Lung microvascular endothelial cell (primary cell): Measurements from ENCODE around the gene SYCE1. TPM values are rescaled to one million over a fixed set of nuclear protein-coding genes. Genes with fewer than 3 reads are reported as not detected.
A peak's percentile ranks its signal among the peaks of the same experiment; 100 is the strongest.
"Not testable (repeated sequence)": the region's sequence is repeated elsewhere in the genome, so short reads cannot be mapped to it uniquely, and the experiment has no call there.

Experiments used
- DNase-seq, 2 donors: peaks; one replicate each; pipeline versions ENCODE4 v3.0.0 to v3.0.0-alpha.2; 2010; ENCODE audit warnings: low read depth in 2 of 2
- total RNA-seq: library from RNA; depleted of rRNA; stranded (reverse); fragments of >200 nt; gene quantifications from 2 replicates; pipeline ENCODE4 v1.2.1, GENCODE V29; 2014

The SYCE1 gene
- total RNA-seq, 1 donor from 2014 or later, result not detected

DNA sequence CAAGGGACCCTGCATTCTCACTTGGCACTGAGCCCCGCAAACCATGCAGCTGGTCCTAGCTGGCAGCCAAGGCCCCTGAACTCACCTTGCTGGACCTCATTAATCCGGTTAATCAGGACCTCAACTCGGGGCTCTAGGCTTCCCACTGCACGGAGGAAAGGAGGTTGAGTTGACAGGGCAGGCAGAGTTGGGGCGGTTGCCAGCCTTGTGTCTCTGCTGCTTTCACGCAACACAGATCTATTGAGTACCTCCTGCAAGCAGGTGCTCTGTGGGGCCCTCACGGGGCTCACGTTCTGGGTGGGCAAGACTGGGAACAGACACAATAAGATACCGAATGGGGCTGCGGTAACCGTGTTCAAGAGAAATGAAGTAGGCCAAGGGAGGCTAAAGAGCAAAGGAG, 6.2 kb downstream of the SYCE1 start:
- no peak for DNase-seq

DNA sequence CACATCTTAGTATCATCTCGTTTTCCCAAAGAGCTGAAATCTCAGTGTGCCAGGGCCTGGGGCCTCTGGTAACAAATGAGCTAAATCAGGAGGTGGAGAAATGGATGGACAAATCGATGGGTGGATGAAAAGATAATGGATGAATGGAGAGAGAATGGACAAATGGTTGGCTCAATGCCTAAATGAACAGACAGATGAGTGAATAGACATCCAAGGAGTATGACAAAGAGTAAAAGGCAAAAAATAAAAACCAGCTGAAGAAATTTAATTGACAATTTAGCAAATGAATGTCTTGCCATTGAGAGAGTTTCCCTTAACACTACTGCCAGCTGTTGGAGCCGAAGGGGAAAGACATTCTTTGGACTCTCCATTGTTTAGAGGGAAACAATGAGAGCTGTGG, 8.0 kb downstream of the SYCE1 start:
- peak; percentile 14 to 43 for DNase-seq

DNA sequence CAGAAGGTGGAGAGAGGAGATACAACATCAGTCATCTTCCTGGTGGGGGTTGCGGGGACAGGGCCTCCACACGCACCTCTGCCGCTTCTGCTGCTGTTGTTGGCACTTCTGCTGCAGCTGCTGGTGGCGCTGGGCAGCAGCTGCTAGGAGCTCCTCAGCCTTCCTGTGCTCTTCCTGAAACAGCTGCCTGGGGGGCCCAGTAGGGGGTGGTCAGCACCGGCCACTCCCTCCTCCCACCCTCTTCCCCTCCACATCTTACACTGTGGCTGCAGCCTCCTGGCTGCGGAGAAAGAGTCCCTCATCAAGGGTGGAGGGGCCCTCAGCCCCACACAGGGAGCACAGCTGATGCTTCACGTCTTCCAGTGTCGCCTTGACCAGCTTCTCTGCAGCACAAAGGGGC, 9.9 kb downstream of the SYCE1 start:
- no peak for DNase-seq

DNA sequence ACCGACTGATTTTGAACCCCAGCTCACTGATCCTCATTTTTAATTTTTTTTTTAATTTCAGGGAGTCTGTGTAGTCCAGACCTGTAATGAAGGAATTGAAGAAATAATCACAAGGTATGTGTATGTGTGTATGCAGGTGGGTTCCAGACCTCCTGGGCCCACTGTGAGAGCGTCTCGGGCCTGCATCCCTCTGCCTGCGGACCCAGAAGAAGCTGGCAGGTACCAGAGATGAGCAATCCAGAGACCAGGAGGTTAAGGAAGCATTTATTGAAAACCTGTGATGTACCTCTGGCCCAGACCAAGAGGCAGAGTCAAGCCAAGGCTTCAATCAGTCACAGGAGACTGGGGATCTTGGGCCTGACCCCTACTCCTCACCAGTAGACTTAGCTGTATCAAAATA, 10.8 kb downstream of the SYCE1 start:
- DNase-seq, result no peak

DNA sequence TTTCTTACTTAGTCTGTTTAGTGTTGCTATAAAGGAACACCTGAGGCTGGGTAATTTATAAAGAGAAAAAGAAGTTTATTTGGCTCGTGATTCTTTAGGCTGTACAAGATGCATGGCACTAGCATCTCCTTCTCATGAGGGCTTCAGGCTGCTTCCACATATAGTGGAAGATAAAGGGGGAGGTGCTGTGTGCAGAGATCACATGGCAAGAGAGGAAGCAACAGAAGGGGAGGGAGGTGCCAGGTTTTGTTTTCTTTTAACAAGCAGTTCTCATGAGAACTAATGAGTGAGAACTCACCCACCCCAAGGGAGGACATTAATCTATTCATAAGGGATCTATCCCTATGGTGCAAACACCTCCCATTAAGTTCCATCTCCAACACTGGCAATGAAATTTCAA, 20.9 kb downstream of the SYCE1 start:
- DNase-seq, result no peak

DNA sequence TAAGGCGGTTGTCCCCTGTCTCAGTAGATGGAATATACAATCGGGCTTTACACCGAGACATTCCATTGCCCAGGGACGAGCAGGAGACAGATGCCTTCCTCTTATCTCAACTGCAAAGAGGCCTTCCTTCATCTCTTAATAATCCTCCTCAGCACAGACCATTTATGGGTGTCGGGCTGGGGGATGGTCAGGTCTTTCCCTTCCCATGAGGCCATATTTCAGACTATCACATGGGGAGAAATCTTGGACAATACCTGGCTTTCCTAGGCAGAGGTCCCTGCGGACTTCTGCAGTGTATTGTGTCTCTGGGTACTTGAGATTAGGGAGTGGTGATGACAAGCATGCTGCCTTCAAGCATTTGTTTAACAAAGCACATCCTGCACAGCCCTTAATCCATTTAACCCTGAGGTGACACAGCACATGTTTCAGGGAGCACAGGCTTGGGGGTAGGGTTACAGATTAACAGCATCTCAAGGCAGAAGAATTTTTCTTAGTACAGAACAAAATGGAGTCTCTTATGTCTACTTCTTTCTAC, 23.9 kb downstream of the SYCE1 start:
- DNase-seq, result not testable (repeated sequence)

DNA sequence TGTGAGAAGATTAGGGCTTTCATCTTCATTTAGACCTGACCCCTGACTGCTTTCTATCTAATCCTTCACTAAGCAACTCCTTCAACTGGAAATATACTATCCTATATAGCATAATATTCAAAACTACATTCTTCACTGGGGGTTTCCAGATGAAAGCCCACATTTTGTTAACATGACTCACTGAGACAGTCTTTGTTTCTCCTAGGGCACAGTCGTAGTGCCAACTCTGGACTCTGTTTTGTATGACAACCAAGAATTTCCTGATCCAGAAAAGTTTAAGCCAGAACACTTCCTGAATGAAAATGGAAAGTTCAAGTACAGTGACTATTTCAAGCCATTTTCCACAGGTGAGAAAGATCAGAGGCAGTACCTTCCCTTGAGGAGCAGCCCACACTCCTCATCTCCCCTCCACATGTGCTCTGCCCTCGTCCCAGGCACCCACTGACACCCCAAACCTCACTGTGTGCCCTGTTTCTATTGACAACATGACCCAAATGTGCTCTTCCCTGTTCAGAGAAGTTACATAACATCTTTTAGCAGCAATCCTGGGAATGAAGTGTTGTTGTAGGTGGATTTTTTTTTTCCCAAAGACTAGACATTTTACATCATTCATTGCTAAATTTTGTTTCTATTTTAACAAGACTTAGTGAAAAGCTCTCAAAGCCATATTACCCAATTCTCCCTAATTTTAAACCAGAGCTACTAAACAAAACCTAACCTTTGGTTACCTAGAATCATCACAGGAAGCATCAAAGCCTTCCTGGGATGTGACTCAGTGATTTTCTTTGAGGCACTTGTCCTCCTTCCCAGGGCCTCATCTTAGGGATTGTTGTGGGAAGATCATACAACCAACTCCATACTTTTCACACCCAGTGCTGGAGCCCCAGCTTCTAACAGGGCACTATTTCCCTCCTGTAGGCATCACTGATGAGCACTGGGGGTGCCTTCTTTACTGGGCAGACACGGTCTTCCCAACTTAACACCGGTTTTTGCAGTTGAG, 27.5 kb downstream of the SYCE1 start:
- DNase-seq, result peak; percentile 38 to 43

DNA sequence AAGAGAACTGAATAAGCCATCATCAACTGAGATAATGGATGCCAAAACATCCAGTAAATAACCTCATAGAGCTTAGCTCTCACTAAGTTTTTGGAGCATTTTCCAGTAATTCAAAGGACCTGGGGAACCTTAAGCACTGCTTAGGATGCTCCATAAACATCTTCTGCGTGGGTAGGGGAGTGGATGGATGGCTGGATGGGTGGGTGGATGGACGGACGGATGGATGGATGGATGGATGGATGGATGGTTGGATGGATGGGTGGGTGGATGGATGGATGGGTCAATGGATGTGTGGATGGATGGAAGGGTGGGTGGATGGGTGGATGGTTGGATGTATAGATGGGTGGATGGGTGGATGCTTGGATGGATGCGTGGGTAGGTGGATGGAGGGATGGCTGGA, 29.2 kb downstream of the SYCE1 start:
- no peak for DNase-seq

DNA sequence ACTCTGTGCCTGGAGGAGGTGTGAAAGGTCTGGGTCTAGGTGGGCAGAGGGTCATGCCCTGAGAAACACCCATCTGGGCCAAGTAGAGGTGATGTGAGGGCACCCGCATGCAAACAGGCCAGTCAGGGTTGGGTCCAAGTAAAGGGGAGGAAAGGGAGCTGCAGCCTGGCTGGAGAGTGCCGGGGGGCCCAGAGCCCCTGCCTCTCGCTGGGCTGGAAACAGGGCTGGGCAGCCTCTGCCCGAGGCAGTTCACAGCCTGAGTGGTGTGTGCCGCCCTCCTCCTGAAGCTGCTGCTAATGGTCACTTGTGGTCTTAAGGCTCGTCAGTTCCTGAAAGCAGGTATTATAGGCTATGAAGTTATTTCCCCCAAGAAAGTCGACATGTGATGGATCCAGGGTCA, 31.0 kb downstream of the SYCE1 start:
- DNase-seq, result no peak

DNA sequence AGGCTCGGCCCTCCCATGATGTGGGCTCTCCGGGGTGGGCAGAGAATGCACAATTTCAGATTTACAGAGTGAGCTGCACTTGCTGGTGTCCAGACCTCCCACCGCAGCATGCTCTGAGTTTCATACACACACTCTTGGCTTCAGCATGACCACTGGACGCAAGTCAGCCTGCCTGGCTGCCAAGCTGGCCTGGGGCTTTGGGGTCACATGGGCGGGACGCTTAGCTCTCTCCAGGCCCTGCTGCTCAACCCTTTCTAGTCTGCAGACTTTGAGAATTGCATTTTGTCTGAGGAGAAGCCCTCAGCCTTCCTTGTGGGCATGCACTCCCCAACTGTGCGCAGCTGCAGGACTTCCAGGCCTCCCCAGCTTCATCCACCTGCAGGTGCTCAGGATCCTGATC, 32.5 kb downstream of the SYCE1 start:
- DNase-seq, result no peak

DNA sequence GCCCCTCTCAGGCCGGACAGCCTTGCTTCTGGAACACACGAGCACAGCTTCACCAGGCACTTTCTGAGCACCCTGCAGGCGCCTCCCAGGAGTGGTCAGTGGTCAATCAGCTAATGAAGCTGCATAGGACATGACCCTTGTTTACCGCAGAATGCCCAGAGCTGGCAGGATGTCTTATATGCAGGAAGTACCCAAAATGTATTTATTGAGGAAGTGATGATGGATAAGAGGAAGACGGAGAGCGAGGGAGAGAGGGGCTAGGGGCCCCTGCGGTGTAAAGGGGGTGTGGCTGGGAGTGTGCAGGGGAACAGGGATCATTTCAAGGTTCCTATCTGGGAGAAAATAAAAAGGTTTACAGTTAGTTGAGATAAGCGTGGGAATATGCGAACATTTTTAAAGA, 34.9 kb downstream of the SYCE1 start:
- no peak for DNase-seq

DNA sequence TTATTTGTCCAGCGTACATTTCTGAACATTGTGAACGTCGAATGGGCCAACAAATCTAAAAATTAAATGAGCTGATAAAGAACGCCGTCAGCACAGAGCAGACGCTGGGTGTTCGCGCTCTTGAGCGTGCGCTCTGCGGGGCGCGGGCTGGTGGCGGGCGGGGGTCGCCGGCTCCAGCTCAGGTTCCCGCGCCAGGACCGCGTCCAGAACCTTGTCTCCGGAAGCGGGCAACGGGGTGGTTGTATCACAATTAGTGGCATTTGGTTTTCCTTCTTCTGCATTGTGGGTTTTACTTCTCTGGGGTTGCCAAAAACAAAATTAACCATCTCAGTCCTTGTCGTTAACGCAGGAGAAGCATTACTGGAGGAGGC, 35.8 kb downstream of the SYCE1 start:
- DNase-seq, result no peak

DNA sequence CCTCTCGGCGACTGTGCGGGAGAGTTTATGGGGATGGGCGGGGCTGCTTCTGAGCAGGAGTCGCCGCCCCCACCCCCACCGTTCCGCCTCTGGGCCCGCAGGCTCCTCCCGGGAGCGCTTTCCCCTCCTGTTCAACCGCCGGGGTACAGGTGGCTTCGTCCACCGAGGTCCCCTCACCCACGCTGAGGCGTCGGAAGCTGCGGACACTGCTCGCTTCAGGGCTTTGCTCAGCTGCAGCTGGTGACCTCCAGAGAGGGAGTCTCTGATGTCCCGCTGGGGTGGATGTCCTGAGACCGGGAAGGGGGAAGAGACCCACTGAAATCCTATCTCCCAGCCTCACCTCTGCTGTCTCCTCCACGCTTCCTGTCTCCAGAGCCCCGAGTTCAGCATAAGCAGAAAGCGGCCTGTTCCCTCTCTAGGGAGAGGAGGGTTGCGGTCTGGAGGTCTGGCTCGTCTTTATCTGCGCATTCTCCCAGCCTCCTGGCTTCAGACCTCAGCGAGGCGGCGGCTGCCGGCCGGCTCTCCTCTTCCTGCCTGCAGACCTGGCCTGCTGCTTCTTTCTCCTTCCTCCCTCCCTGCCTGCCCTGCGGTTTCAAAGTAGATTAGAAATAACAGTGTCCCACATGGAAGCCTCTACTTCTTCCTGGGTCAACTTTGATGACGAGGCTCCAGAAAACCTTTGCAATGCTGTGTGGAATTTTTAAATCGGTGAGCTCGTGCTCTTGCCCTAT, 36.4 kb downstream of the SYCE1 start:
- no peak for DNase-seq

DNA sequence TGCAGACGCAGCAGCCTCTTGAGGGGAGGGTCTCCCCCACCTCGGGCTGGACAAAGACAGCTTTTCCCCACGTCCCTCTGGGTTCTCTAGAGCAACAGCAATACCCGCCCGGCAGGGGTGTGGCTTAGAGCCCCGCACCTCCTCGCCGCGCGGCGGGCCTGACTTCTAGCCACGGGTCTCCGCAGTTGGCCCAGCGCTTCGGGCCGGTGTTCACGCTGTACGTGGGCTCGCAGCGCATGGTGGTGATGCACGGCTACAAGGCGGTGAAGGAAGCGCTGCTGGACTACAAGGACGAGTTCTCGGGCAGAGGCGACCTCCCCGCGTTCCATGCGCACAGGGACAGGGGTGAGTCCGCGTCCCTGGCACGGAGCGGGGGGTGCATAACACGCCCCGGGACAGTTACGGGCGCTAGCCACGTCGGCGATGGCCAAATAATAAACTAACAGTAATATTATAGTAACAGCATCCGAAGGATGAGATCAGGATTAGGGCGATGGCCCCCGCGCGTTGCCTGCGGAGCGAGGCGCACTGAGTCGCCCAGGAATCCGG, 37.0 kb downstream of the SYCE1 start:
- no peak for DNase-seq

DNA sequence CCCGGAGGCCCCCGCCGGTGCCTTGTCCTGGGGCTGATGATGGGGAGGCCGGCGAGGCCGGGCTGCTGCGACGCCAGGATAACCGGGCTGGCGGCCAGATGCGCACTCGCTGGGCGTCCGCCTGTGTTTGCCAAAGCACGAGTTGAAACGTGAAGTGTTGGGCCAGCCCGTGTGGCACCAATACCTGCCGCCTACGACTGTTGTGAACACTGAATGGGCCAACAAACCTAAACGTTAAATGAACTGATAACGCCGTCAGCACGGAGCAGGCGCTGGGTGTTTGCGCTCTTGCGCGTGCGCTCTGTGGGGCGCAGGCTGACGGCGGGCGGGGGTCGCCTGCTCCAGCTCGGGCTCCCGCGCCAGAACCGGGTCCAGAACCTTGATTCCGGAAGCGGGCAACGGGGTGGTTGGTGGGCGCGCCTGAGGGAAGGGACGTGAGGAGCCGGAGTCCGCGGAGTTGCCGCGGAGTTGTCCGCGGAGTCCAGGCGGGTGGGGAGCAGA, 37.6 kb downstream of the SYCE1 start:
- no peak for DNase-seq

DNA sequence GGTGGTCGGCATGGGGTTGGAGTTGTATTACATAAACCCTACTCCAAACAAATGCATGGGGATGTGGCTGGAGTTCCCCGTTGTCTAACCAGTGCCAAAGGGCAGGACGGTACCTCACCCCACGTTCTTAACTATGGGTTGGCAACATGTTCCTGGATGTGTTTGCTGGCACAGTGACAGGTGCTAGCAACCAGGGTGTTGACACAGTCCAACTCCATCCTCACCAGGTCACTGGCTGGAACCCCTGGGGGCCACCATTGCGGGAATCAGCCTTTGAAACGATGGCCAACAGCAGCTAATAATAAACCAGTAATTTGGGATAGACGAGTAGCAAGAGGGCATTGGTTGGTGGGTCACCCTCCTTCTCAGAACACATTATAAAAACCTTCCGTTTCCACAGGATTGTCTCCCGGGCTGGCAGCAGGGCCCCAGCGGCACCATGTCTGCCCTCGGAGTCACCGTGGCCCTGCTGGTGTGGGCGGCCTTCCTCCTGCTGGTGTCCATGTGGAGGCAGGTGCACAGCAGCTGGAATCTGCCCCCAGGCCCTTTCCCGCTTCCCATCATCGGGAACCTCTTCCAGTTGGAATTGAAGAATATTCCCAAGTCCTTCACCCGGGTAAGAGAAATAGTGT, 38.3 kb downstream of the SYCE1 start, which contains the start of gene CYP2E1:
Gene CYP2E1, plus strand, starts transcription at position 407 of the 632 bp plus-strand sequence. Its CDS starts 33 bp downstream, at position 440.
- DNase-seq, result no peak

DNA sequence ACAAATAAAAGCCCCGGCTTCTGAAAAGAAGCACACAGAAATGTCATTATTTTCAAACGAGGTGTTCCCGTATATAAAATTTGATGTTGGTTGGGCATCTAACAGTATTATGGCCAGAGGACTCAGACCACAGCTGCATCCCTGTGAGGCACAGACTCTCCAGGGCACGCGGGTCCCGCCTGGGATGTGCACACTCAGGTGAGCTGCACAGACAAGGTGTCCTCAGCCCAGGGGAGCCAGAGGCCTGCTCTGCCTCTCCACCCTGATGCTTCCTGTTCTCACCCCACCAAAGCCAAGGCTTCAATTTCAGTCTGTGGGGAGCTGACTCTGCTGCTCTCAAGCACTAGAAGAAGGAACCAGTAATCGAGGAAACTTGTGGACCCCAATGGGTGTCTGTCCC, 39.9 kb downstream of the SYCE1 start:
- no peak for DNase-seq

DNA sequence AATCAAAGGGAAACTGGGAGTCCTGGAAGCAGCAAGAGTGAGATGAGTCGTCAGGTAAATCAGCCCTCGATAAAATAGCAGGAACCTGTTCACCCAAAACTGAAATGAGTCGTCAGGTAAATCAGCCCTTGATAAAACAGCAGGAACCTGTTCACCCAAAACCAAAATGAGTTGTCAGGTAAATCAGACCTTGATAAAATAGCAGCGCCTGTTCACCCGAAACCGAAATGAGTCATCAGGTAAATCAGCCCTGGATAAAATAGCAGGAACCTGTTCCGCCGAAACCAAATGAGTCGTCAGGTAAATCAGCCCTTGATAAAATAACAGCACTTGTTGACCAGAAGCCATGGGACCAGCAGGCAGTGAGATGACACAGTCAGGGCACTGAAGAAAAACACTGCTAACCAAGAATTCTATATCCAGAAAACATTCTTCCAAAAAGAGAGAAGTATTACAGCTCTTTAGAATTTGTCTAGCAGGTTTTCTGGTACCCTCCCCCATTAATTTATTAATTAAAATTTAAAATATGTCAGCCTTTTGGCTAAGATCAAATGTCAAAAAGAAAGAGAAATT, 41.7 kb downstream of the SYCE1 start:
- no peak for DNase-seq

DNA sequence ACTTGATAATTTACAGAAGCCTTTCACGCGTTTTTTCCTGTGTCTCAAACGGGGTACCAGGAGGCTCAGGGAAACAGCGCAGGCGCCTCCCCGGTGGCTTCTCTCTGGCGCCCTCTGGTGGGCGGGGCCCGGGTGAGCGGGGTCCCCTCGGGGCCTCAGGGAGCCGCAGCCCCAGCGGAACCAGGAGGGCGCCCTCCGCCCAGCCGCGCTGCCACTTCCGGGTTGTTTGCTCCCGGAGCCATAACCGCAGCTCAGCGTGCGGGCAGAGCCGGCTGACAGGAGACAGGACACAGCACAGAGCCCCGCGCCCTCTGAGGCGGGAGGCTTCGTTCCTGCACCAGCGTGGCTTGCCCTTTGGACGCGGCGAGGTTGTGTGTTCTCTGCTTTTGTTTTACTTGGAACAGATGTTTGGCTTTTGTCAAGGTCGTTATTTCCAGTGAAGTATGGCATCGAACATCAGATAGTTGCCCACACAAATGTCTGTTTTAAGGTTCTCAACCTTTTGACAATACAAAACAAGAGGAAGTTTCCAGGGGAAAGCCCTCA, 45.1 kb downstream of the SYCE1 start:
- peak; percentile 53 to 54 for DNase-seq

DNA sequence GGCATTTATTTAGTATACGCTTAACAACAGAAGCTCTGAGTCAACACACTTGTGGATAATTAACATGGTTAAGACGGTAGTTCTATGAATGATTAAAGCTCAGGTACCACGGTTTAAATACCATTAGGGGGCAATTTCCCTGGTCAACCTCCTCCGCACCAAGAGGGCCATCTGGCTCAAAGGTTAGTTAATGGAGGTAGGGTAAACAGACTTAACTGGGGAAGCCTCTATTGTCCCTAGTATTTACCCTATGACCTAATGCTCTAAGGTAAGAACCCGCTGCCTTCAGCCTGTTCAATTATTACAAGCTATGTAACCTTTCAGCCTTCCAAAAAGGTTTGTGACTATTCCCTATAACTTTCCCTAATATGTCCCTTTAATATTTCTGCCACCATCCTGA, 46.9 kb downstream of the SYCE1 start:
- DNase-seq, result not testable (repeated sequence)

DNA sequence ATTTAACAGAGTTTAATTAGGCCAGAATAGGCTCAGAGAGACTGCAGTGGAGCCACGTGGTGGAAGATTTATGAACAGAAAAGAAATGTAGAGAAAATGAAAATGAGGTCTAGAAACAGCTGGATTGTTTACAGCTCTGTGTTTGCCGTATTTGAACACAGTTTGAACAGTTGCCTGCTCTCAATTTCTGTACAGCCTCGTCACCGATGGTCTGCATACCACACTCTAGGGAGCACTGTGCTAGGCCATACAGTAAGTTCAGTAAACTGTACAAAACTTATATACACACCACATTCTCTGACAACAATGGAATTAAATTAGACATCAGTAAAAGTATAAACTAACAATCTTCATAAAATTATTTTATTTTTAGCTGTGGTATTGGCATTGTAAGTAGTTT, 49.3 kb downstream of the SYCE1 start:
- DNase-seq, result no peak
